ENCODE data around the gene RAD51D. TPM values are rescaled to one million over a fixed set of nuclear protein-coding genes. Genes with fewer than 3 reads are reported as not detected.

The RAD51D gene
- total RNA-seq = 10 to 100 TPM in 1 of 2 donors, 1 to 10 TPM in 1; 6.5 to 25.1 TPM

DNA sequence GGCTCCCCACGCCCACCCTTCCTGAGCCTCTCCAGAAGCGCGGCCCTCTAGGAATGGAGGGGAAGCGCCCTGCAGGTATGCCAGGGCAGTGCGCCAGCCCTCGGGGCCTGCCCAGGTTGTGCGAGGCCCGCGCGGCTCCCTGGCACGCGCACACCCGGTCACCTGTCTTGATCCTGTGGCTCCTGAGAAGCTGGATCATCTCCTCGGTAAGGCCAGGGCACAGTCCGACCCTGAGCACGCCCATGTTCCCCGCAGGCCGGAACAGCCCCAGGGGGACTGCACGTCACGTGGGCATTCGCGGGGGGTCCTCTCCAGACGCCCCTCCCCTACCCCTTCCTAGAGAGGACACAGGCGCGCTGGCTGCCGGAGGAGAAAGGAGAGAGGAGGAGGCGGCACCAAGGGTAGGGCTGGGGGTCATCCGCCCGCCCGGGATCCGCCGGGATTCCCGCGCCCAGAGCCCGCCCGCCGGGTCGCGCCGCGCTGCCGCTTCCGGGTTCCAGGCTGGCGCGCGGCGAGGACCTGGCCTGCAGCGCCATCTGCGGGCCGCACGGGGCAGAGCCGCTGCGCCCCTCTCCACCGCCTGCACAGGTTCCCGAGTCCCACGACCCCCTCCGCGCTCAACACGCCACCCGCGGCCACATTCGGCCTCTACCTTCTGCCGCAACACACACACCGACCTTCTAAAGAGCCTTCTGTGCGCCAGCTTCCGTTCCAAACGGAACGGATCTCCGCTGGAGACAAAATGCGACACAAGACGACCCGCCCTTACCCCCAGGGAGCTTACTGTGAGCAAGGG, at the start of gene RAD51D:
Gene RAD51D, minus strand, starts transcription at position 491 of the 796 bp plus-strand sequence. Its CDS starts 247 bp downstream, at position 244.
- H3K27ac ChIP-seq = peak within 1 kb of the TSS in 1 of 2 donors; percentile 41
- no peak for DNase-seq (ENCODE audit: low spot score)
- TF ChIP-seq, protein P1, sequence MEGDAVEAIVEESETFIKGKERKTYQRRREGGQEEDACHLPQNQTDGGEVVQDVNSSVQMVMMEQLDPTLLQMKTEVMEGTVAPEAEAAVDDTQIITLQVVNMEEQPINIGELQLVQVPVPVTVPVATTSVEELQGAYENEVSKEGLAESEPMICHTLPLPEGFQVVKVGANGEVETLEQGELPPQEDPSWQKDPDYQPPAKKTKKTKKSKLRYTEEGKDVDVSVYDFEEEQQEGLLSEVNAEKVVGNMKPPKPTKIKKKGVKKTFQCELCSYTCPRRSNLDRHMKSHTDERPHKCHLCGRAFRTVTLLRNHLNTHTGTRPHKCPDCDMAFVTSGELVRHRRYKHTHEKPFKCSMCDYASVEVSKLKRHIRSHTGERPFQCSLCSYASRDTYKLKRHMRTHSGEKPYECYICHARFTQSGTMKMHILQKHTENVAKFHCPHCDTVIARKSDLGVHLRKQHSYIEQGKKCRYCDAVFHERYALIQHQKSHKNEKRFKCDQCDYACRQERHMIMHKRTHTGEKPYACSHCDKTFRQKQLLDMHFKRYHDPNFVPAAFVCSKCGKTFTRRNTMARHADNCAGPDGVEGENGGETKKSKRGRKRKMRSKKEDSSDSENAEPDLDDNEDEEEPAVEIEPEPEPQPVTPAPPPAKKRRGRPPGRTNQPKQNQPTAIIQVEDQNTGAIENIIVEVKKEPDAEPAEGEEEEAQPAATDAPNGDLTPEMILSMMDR (IDR thresholded peaks at IDR 0.05) = peak; percentile 89

DNA sequence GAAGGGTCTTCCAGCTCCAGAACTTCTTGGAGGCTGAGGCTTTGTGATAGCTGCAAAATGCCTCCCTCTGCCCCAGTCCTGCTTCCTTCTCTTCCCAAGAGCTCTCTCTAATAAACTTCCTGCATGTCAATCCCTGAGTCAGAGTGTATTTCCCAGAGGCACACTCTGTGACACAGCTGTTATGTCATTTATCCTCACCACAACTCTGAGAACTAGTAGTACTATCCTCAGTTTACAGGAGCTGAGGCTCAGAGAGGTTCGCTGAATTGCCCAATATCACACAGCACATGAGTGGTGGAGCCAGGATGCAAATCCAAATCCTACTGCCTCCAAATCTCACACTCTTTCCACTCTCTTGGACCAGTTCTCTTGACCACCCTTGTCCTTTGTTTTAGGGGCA, 48.0 kb upstream of the RAD51D start:
- TF ChIP-seq, protein P1 (IDR thresholded peaks at IDR 0.05) = no peak
- Histone ChIP-seq H3K4me3 (no peak overlapping the region), H3K4me1 (ENCODE audit: control insufficient read depth in 1 of 2, low read depth in 2 of 2) (no peaks in the 10 kb centered on the region), H3K9me3 (no peaks in the 10 kb centered on the region), H3K27ac (no peak overlapping the region), H3K27me3 (replicated peaks; ENCODE audit: insufficient read depth) (no peaks in the 10 kb centered on the region), H3K36me3 (no peaks in the 10 kb centered on the region)
- no peak for DNase-seq (ENCODE audit: low spot score)
- no peak for ATAC-seq (ENCODE audit: insufficient number of reproducible peaks, low FRiP score, low read depth)

More for the DNA sequence above, at the start of gene RAD51D:
- Histone ChIP-seq H3K9me3 (no peaks in the 10 kb centered on the region), H3K36me3 (no peaks in the 10 kb centered on the region), H3K4me1 (ENCODE audit: control insufficient read depth in 1 of 2, low read depth in 2 of 2) (peaks cover 8 to 24% of the 10 kb centered on the region in 2 donors), H3K4me3 (peak within 1 kb of the TSS; percentile 91), H3K27me3 (replicated peaks; ENCODE audit: insufficient read depth) (no peaks in the 10 kb centered on the region)
- peak; percentile 75 for ATAC-seq (ENCODE audit: insufficient number of reproducible peaks, low FRiP score, low read depth)

- DNase-seq (ENCODE audit: low spot score) (no peak), ATAC-seq (ENCODE audit: insufficient number of reproducible peaks, low FRiP score, low read depth) (no peak)
- Histone ChIP-seq H3K9me3 (no peaks in the 10 kb centered on the region), H3K36me3 (no peaks in the 10 kb centered on the region), H3K4me1 (ENCODE audit: control insufficient read depth in 1 of 2, low read depth in 2 of 2) (no peaks in the 10 kb centered on the region), H3K4me3 (no peak overlapping the region), H3K27ac (no peak overlapping the region), H3K27me3 (replicated peaks; ENCODE audit: insufficient read depth) (no peaks in the 10 kb centered on the region)
- TF ChIP-seq, protein P1 (IDR thresholded peaks at IDR 0.05) = no peak
These were observed 47.4 kb upstream of the RAD51D start for GRCh38 chr17:35167046-35167445.

- no peak overlapping the region for H3K27ac ChIP-seq
- no peak for ATAC-seq (ENCODE audit: insufficient number of reproducible peaks, low FRiP score, low read depth)
- no peak overlapping the region for H3K4me3 ChIP-seq
- no peaks in the 10 kb centered on the region for H3K36me3 ChIP-seq
- TF ChIP-seq, protein P1 (IDR thresholded peaks at IDR 0.05) = no peak
- no peak for DNase-seq (ENCODE audit: low spot score)
- no peaks in the 10 kb centered on the region for H3K9me3 ChIP-seq
- H3K4me1 ChIP-seq (ENCODE audit: control insufficient read depth in 1 of 2, low read depth in 2 of 2) = no peaks in the 10 kb centered on the region
- no peaks in the 10 kb centered on the region for H3K27me3 ChIP-seq (replicated peaks; ENCODE audit: insufficient read depth)
These were observed 46.9 kb upstream of the RAD51D start for GRCh38 chr17:35166526-35166925.

DNA sequence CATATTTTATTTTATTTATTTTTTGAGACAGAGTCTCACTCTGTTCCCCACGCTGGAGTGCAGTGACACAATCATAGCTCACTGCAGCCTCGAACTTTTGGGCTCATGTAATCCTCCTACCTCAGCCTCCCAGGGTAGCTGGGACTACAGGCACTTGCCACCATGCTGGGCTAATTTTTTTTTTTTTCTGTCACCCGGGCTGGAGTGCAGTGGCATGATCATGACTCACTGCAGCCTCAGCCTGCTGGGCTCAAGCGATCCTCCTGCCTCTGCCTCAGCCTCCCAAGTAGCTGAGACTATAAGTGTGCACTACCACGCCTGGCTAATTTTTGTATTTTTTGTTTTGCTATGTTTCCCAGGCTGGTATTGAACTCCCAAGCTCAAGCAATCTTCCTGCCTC, 45.1 kb upstream of the RAD51D start:
- H3K4me1 ChIP-seq (ENCODE audit: control insufficient read depth in 1 of 2, low read depth in 2 of 2) = no peaks in the 10 kb centered on the region
- no peaks in the 10 kb centered on the region for H3K36me3 ChIP-seq
- TF ChIP-seq, protein P1 (IDR thresholded peaks at IDR 0.05) = no peak
- H3K4me3 ChIP-seq = no peak overlapping the region
- H3K27me3 ChIP-seq (replicated peaks; ENCODE audit: insufficient read depth) = no peaks in the 10 kb centered on the region
- no peaks in the 10 kb centered on the region for H3K9me3 ChIP-seq
- ATAC-seq (ENCODE audit: insufficient number of reproducible peaks, low FRiP score, low read depth) = no peak
- no peak overlapping the region for H3K27ac ChIP-seq
- no peak for DNase-seq (ENCODE audit: low spot score)
